Astrocyte of the cerebellum (primary cell): ENCODE results near the gene ARVCF.
"Not testable (repeated sequence)": the region's sequence is repeated elsewhere in the genome, so short reads cannot be mapped to it uniquely, and the experiment has no call there.

Source experiments
- DNase-seq: peaks from one replicate; pipeline ENCODE4 v3.0.0-alpha.2; 2011; ENCODE audit warnings: low read depth
- H3K4me3 ChIP-seq: 2 replicates; pipeline ENCODE4 v1.5.1; 2011; ENCODE audit warnings: mild to moderate bottlenecking, low read depth, low read length, moderate library complexity
- in situ Hi-C: cut with HindIII; loops from 2 replicates; pipeline ENCODE4 v1.10.0; 2017; ENCODE audit warnings: low sequenced_read_pairs
- TF ChIP-seq, protein P1 (sequence below): IDR thresholded peaks from 2 replicates; pipeline ENCODE4 v1.5.1; 2012; ENCODE audit warnings: low read length, low read depth, moderate library complexity, mild to moderate bottlenecking; ENCODE audit errors: missing control alignments

ARVCF gene

GRCh38 chr22:19936513-19936912, 80.1 kb downstream of the ARVCF start:
- in situ Hi-C loops, result no loop called here
- DNase-seq, result no peak
- TF ChIP-seq, protein P1, sequence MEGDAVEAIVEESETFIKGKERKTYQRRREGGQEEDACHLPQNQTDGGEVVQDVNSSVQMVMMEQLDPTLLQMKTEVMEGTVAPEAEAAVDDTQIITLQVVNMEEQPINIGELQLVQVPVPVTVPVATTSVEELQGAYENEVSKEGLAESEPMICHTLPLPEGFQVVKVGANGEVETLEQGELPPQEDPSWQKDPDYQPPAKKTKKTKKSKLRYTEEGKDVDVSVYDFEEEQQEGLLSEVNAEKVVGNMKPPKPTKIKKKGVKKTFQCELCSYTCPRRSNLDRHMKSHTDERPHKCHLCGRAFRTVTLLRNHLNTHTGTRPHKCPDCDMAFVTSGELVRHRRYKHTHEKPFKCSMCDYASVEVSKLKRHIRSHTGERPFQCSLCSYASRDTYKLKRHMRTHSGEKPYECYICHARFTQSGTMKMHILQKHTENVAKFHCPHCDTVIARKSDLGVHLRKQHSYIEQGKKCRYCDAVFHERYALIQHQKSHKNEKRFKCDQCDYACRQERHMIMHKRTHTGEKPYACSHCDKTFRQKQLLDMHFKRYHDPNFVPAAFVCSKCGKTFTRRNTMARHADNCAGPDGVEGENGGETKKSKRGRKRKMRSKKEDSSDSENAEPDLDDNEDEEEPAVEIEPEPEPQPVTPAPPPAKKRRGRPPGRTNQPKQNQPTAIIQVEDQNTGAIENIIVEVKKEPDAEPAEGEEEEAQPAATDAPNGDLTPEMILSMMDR, result no peak
- H3K4me3 ChIP-seq, result no peak overlapping the region

GRCh38 chr22:19935123-19935718, 81.4 kb downstream of the ARVCF start:
- H3K4me3 ChIP-seq, in situ Hi-C loops, DNase-seq: not testable (repeated sequence)

GRCh38 chr22:19933341-19934241, 83.0 kb downstream of the ARVCF start:
- in situ Hi-C loops, result no loop called here
- TF ChIP-seq, protein P1, result no peak
- DNase-seq, result no peak
- H3K4me3 ChIP-seq, result no peak overlapping the region

- no peak for DNase-seq
- no peak overlapping the region for H3K4me3 ChIP-seq
These were observed 84.0 kb downstream of the ARVCF start for GRCh38 chr22:19932367-19933206.

GRCh38 chr22:19931514-19931913, 85.1 kb downstream of the ARVCF start:
- TF ChIP-seq, protein P1, result no peak
- in situ Hi-C loops, result no loop called here
- no peak overlapping the region for H3K4me3 ChIP-seq
- DNase-seq, result no peak

More at GRCh38 chr22:19932367-19933206, 84.0 kb downstream of the ARVCF start:
- TF ChIP-seq, protein P1, result no peak
- in situ Hi-C loops, result no loop called here

GRCh38 chr22:19930551-19931486, 85.8 kb downstream of the ARVCF start:
- DNase-seq, result no peak
- TF ChIP-seq, protein P1, result no peak
- H3K4me3 ChIP-seq, result no peak overlapping the region
- in situ Hi-C loops, result no loop called here
